DMS 273 (cell line): ENCODE data around the gene SLC17A9.

Experiments
- DNase-seq: peaks from one replicate; lab custom pipeline; 2025; ENCODE audit not compliant: unreplicated experiment; lab: John Stamatoyannopoulos, UW

SLC17A9 gene

GRCh38 chr20:63015662-63016361 lies 63.3 kb downstream of the SLC17A9 start:
- DNase-seq, result no peak

- DNase-seq, result no peak
Measured at GRCh38 chr20:63016514-63017075, 64.1 kb downstream of the SLC17A9 start.

- DNase-seq, result no peak
Measured at GRCh38 chr20:63017076-63017825, 64.7 kb downstream of the SLC17A9 start.

GRCh38 chr20:63017826-63018411 lies 65.4 kb downstream of the SLC17A9 start:
- DNase-seq, result no peak
